HG03045 (cell line): ENCODE data around the gene FITM1.

Experiments
- ATAC-seq: cut with Tn5 transposase; IDR thresholded peaks from one replicate; pipeline ENCODE4 v1.9.1; 2021; ENCODE audit warnings: mild to moderate bottlenecking, moderate library complexity; ENCODE audit not compliant: unreplicated experiment

FITM1 gene

GRCh38 chr14:24117179-24117578 lies 13.3 kb upstream of the FITM1 start:
- ATAC-seq = no peak

- ATAC-seq = no peak
These were observed 10.8 kb upstream of the FITM1 start for GRCh38 chr14:24119691-24120090.

GRCh38 chr14:24121210-24121609 lies 9.2 kb upstream of the FITM1 start:
- no peak for ATAC-seq

- no peak for ATAC-seq
These were observed 8.0 kb upstream of the FITM1 start for GRCh38 chr14:24122416-24122815.

- ATAC-seq = no peak
These were observed 7.6 kb upstream of the FITM1 start for GRCh38 chr14:24122898-24123297.

GRCh38 chr14:24123424-24124417 lies 6.7 kb upstream of the FITM1 start:
- ATAC-seq = peak; percentile 44

GRCh38 chr14:24126939-24127338 lies 3.5 kb upstream of the FITM1 start:
- no peak for ATAC-seq

GRCh38 chr14:24127673-24128072 lies 2.8 kb upstream of the FITM1 start:
- ATAC-seq = no peak

- no peak for ATAC-seq
These were observed 955 bp upstream of the FITM1 start for GRCh38 chr14:24129410-24129998.

- ATAC-seq = no peak
These were observed 474 bp downstream of the FITM1 start for GRCh38 chr14:24130717-24131548.

- ATAC-seq = no peak
These were observed 1.1 kb downstream of the FITM1 start for GRCh38 chr14:24131549-24131966.

- ATAC-seq = no peak
These were observed 1.7 kb downstream of the FITM1 start for GRCh38 chr14:24132061-24132685.

GRCh38 chr14:24132976-24133375 lies 2.5 kb downstream of the FITM1 start:
- ATAC-seq = no peak

GRCh38 chr14:24133735-24134134 lies 3.3 kb downstream of the FITM1 start:
- no peak for ATAC-seq

- no peak for ATAC-seq
These were observed 5.0 kb downstream of the FITM1 start for GRCh38 chr14:24135584-24135833.

GRCh38 chr14:24135834-24136683 lies 5.6 kb downstream of the FITM1 start, which contains the start of gene PSME1:
PSME1 (plus strand) TSS chr14:24136194; CDS start chr14:24136263, 69 bp downstream.
- ATAC-seq = peak; percentile 86

- no peak for ATAC-seq
These were observed 6.4 kb downstream of the FITM1 start for GRCh38 chr14:24136684-24137528.

GRCh38 chr14:24137529-24138395 lies 7.3 kb downstream of the FITM1 start:
- ATAC-seq = no peak
